GM23338 (cell line): Measurements from ENCODE around the gene ANKLE2. TPM values are rescaled to one million over a fixed set of nuclear protein-coding genes. Genes with fewer than 3 reads are reported as not detected.

ENCODE experiments used
- ATAC-seq: fragments of 200-7000 bp; cut with Tn5 transposase; 3 replicates; pipeline ENCODE4 v1.9.1; 2020
- DNase-seq: peaks from one replicate; pipeline ENCODE4 v3.0.0-alpha.2; 2015; ENCODE audit warnings: low spot score
- H2AFZ ChIP-seq: fragments of 200-600 bp; sonication (generic); 2 replicates; pipeline ENCODE4 v1.8.0; 2016; ENCODE audit warnings: antibody characterized with exemption, mild to moderate bottlenecking, moderate library complexity
- H3F3A ChIP-seq: fragments of 200-600 bp; sonication (generic); replicated peaks from 2 replicates; pipeline ENCODE4 v1.8.0; 2017; ENCODE audit warnings: antibody characterized with exemption, mixed run types, low read depth
- H3K27ac ChIP-seq: fragments of 200-600 bp; sonication (generic); 2 replicates; pipeline ENCODE4 v1.6.1; 2016; ENCODE audit warnings: low read depth
- H3K27me3 ChIP-seq: fragments of 200-600 bp; sonication (generic); 2 replicates; pipeline ENCODE4 v1.8.0; 2016; ENCODE audit warnings: mild to moderate bottlenecking, mixed run types, moderate library complexity; ENCODE audit not compliant: insufficient read depth
- H3K36me3 ChIP-seq: fragments of 200-600 bp; sonication (generic); 2 replicates; pipeline ENCODE4 v1.8.0; 2016; ENCODE audit warnings: mild to moderate bottlenecking; ENCODE audit not compliant: insufficient read depth
- H3K4me1 ChIP-seq: fragments of 200-600 bp; sonication (generic); 2 replicates; pipeline ENCODE4 v1.8.0; 2016; ENCODE audit warnings: mild to moderate bottlenecking, moderate library complexity; ENCODE audit not compliant: insufficient read depth
- H3K4me2 ChIP-seq: fragments of 200-600 bp; sonication (generic); 2 replicates; pipeline ENCODE4 v1.7.1; 2017; ENCODE audit warnings: mixed run types
- H3K4me3 ChIP-seq: fragments of 200-600 bp; sonication (generic); 2 replicates; pipeline ENCODE4 v1.6.1; 2016; ENCODE audit warnings: mixed run types
- H3K79me2 ChIP-seq: fragments of 200-600 bp; sonication (generic); replicated peaks from 2 replicates; pipeline ENCODE4 v1.8.0; 2017; ENCODE audit warnings: mild to moderate bottlenecking; ENCODE audit not compliant: insufficient read depth
- H3K9me2 ChIP-seq: fragments of 200-600 bp; sonication (generic); 2 replicates; pipeline ENCODE4 v1.8.0; 2017; ENCODE audit not compliant: insufficient read depth
- H4K20me1 ChIP-seq: fragments of 200-600 bp; sonication (generic); replicated peaks from 2 replicates; pipeline ENCODE4 v1.8.0; 2017; ENCODE audit warnings: mild to moderate bottlenecking; ENCODE audit not compliant: insufficient read depth
- H3K27ac Mint-ChIP-seq: 2 replicates; pipeline ENCODE4 v1.8.0; 2020; ENCODE audit warnings: inconsistent platforms, mild to moderate bottlenecking, moderate library complexity, mixed read lengths
- H3K27me3 Mint-ChIP-seq: 3 replicates; pipeline ENCODE4 v1.8.0; 2022; ENCODE audit warnings: low read depth, mild to moderate bottlenecking, moderate library complexity, mixed read lengths, inconsistent platforms; ENCODE audit not compliant: insufficient read depth, poor library complexity
- H3K36me3 Mint-ChIP-seq: 3 replicates; pipeline ENCODE4 v1.8.0; 2021; ENCODE audit warnings: low read depth, mild to moderate bottlenecking, inconsistent platforms, moderate library complexity, mixed read lengths
- H3K4me1 Mint-ChIP-seq: 3 replicates; pipeline ENCODE4 v1.8.0; 2020; ENCODE audit warnings: mild to moderate bottlenecking, inconsistent platforms, mixed read lengths
- H3K4me3 Mint-ChIP-seq: 3 replicates; pipeline ENCODE4 v1.8.0; 2021; ENCODE audit warnings: moderate library complexity, mild to moderate bottlenecking, inconsistent platforms, mixed read lengths
- H3K9me3 Mint-ChIP-seq: 3 replicates; pipeline ENCODE4 v1.8.0; 2020; ENCODE audit warnings: moderate library complexity, mild to moderate bottlenecking, inconsistent platforms, mixed read lengths
- CREB1 ChIP-seq: fragments of 250-450 bp; sonication (Bioruptor Pico); IDR thresholded peaks from 2 replicates; pipeline ENCODE4 v1.5.0; 2020; ENCODE audit warnings: low read depth, mild to moderate bottlenecking, moderate library complexity
- CTCF ChIP-seq, 2 experiments: fragments of 200-600 bp in 1 of 2; sonication (generic) in 1 of 2; conservative IDR thresholded peaks; 2 replicates each; pipeline versions ENCODE4 v1.5.1 to v1.6.1; 2016 to 2017; ENCODE audit warnings: antibody characterized with exemption in 2 of 2, low read depth in 2 of 2, mild to moderate bottlenecking in 2 of 2, moderate library complexity in 1 of 2
- ETS1 ChIP-seq: IDR thresholded peaks from 2 replicates; pipeline ENCODE4 v1.6.1; 2016; ENCODE audit warnings: antibody characterized with exemption
- EZH2 ChIP-seq: fragments of 200-600 bp; sonication (generic); IDR thresholded peaks from one replicate; pipeline ENCODE4 v1.8.0; 2017; ENCODE audit warnings: antibody characterized with exemption, mild to moderate bottlenecking, low read depth; ENCODE audit not compliant: unreplicated experiment
- EZH2phosphoT487 ChIP-seq: fragments of 200-600 bp; sonication (generic); IDR thresholded peaks from one replicate; pipeline ENCODE4 v1.8.1; 2018; ENCODE audit warnings: antibody characterized with exemption; ENCODE audit not compliant: unreplicated experiment
- NANOG ChIP-seq: IDR thresholded peaks from 2 replicates; pipeline ENCODE4 v1.6.1; 2016; ENCODE audit warnings: antibody characterized with exemption, borderline replicate concordance
- POLR2AphosphoS5 ChIP-seq: IDR thresholded peaks from 2 replicates; pipeline ENCODE4 v1.6.1; 2016; ENCODE audit warnings: antibody characterized with exemption, low read depth
- REST ChIP-seq: IDR thresholded peaks from one replicate; pipeline ENCODE4 v1.6.1; 2018; ENCODE audit warnings: antibody characterized with exemption; ENCODE audit not compliant: unreplicated experiment
- ZNF114 ChIP-seq: fragments of 250-450 bp; sonication (Bioruptor Pico); IDR thresholded peaks from 2 replicates; pipeline ENCODE4 v1.5.0; 2020; ENCODE audit warnings: mild to moderate bottlenecking, moderate library complexity
- polyA plus RNA-seq: library from polyadenylated mRNA; unstranded; fragments of >200 nt; fragmentation: Nextera tagmentation; extraction: Ambion mirVana; gene quantifications from 2 replicates; pipeline ENCODE4 v1.2.1, GENCODE V29; 2016
- total RNA-seq: library from RNA; depleted of rRNA; stranded (reverse); fragments of >200 nt; shearing (Covaris generic); gene quantifications from 2 replicates; pipeline ENCODE4 v1.2.3, GENCODE V29; 2014

ANKLE2 gene
- total and polyA plus RNA-seq, 2 experiments from 2014 or later: 27.2 to 63.7 TPM

- TF ChIP-seq CTCF (conservative IDR thresholded peaks at IDR 0.05; ENCODE audit: low read depth in 2 of 2) (no peak), ZNF114 (CRISPR knock-in tag) (no peak), ETS1 (no peak)
Measured at GRCh38 chr12:132723015-132723763, 38.4 kb downstream of the ANKLE2 start (continued).

- H3K27me3 ChIP-seq: no peaks in the 10 kb centered on the region
- no peaks in the 10 kb centered on the region for H3K4me1 ChIP-seq
- H3K4me3 ChIP-seq: no peak overlapping the region
- Mint-ChIP-seq H3K27ac (no peak overlapping the region; the same call in 1 of the 2 replicates), H3K4me3 (no peak overlapping the region), H3K4me1 (no peaks in the 10 kb centered on the region), H3K9me3 (no peaks in the 10 kb centered on the region), H3K27me3 (peaks cover 14% of the 10 kb centered on the region), H3K36me3 (peaks cover 82% of the 10 kb centered on the region)
- H3K27ac ChIP-seq: no peak overlapping the region
- H2AFZ ChIP-seq: no peak overlapping the region
- ATAC-seq: no peak
- DNase-seq: no peak
- no peak overlapping the region for H3K4me2 ChIP-seq
- H4K20me1 ChIP-seq: peaks cover 5% of the 10 kb centered on the region
- peaks cover 6% of the 10 kb centered on the region for H3K79me2 ChIP-seq
- no peaks in the 10 kb centered on the region for H3K9me2 ChIP-seq
- H3K36me3 ChIP-seq: peaks cover 7% of the 10 kb centered on the region; the same call in 1 of the 2 replicates
- H3F3A ChIP-seq: peaks cover 36% of the 10 kb centered on the region
- TF ChIP-seq ZNF114 (CRISPR knock-in tag) (no peak), POLR2AphosphoS5 (no peak), REST (no peak), EZH2 (no peak), NANOG (no peak), ETS1 (no peak), EZH2phosphoT487 (no peak), CREB1 (CRISPR knock-in tag) (no peak)
Measured at GRCh38 chr12:132720606-132721345, 40.9 kb downstream of the ANKLE2 start.
